ENCODE results near the gene SYT9.
A peak's percentile ranks its signal among the peaks of the same experiment; 100 is the strongest.

The SYT9 gene

DNA sequence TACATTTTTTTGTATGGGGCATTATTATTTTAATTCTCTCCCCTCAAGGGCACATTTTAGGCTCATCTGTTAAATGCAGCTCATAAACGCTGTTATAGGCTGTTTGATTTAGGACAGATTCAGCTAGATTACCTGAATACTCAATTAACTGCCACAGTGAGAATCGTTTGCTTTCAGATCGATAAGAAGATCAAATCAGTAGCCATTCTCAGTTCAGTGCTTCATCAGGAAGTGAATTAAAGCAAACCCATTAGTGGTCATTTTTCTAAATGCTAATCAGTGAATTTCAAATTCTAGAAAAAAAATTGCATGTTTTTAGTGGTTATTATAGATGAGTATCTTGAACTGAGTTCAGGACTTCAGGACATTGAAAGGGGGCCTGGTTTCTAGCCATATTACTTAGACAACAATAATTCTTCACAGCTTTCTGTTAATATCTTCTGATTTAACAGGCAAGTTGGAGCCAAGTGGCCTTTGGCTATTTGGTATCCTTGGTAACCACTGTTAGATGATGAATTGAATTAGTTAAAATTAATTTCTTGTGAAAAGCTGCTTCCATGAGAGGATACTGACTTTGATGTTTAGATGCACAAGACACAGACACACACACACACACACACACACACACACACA is 18.6 kb downstream of the SYT9 start:
- DNase-seq (ENCODE audit: extremely low spot score, insufficient read length, low read depth) (no peak), FAIRE-seq (no peak)

DNA sequence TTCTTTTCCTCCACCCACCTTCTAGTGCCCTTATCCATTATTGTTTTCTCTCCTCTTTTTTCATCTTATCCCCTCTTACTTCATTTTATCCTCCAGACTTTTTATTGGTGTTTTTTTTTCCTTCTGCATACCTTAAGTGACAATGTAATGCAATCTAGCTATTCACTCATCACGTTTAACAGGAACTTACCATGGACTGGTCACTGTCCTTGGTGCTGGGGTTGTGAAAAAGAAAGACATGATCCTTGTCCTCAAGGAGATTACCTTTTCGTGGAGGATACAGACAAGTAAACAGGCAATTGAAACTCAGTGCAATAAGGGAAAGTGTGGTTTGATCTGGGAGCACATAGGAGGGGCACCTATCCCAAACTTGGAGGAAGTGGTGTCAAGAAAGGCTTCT is 20.7 kb downstream of the SYT9 start:
- DNase-seq (ENCODE audit: extremely low spot score, insufficient read length, low read depth), result no peak
- no peak for FAIRE-seq

DNA sequence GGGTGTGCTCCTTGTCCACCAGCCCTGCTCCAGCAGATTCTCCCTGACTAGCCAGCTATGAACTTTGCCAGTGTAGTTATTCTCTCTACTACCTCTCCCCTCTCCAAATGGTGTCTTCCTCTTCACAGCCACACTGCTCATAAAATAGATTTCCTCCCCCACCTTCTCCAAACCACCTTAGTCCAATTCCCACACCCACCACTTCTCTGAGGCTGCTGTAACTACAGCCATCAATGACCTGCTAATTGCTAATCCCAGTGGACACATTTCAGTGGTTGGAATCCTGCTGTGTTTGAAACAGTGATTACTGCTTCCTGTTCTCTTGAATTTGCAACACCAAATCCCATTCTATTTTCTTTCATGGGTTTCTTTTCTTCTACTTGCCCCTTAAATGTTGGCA is 23.4 kb downstream of the SYT9 start:
- no peak for DNase-seq (ENCODE audit: extremely low spot score, insufficient read length, low read depth)
- no peak for FAIRE-seq

DNA sequence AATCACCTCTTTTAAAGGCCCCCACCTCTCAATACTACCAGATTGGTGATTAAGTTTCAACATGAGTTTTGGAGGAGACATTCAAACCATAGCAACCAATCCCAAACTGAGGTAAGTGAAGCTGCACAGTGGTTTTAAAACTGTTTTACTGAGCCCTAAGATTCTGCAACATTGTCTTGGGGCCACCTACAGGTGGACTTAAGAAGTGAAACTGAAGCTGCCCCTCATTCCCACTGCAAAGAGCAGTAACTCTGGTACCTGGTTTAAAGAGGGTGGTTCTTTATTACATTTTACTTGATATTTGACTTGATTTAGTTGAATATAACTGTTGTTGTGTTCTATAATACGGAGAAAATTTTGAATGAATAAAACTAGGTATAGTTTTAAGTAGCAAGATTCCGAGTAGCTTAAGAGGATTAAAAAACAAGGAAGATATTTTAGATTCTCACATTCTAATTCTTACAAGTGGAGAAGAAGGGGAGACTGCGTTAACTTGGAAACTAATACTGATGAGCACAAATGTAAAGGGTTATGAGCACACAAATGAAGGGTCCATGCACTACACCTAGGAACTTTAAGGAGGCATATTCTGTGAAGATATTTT is 26.7 kb downstream of the SYT9 start:
- FAIRE-seq, result peak; percentile 65
- no peak for DNase-seq (ENCODE audit: extremely low spot score, insufficient read length, low read depth)

DNA sequence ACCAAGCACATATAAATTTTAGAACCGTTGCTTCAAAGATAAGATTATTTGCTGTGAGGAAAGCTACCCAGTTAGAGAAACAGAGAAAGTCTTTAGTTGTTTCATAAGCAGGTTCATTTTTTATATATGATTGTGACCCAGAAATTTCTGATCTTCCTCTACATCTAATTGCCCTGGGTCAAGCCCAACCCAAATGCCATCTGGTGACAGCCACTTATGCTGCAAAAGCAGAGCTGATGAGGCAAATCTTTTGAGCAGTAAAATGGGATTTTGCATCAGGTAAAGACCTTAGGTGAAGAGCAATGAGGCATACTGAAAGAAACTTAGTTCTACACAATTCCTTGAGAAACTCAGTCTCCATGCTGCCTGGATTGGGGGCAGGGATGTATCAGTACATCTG is 28.0 kb downstream of the SYT9 start:
- no peak for DNase-seq (ENCODE audit: extremely low spot score, insufficient read length, low read depth)
- no peak for FAIRE-seq

DNA sequence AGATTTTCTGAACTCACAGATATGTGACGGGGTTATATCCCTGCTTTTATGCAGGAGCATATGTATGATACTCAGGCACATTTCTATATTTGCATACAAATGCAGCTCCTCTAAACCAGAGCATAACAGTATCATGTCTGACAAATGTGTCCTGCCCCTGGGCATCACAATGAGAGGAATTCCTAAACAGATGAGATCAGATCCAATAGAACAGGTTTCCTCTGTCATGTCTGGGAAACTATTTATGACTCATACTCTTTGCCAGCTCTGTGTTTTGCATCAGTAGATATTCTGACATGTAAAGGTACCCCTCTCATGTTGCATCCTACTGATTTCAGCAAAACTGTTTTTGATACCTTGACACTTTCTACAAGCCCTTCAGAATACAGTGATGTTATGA is 29.4 kb downstream of the SYT9 start:
- no peak for FAIRE-seq
- DNase-seq (ENCODE audit: extremely low spot score, insufficient read length, low read depth), result no peak

DNA sequence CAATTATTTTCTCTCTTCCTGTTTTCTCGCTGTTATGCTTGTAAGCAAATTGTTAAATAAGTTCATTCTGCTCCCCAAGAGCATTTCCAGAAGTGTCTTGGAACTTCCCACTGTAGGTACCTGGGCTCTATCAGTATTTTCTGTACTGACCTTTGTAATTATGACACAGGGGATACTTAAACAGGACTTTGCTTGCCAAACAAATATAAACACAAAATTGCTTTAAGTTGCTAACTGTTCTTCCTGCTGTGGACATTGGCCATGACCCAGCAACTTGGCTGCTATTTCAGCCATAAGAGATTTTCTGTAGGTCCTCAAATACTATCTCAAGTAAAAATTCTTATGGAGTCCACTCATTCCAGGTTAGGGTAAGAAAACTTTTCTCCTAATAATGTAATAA is 30.1 kb downstream of the SYT9 start:
- FAIRE-seq (no peak), DNase-seq (ENCODE audit: extremely low spot score, insufficient read length, low read depth) (no peak)

DNA sequence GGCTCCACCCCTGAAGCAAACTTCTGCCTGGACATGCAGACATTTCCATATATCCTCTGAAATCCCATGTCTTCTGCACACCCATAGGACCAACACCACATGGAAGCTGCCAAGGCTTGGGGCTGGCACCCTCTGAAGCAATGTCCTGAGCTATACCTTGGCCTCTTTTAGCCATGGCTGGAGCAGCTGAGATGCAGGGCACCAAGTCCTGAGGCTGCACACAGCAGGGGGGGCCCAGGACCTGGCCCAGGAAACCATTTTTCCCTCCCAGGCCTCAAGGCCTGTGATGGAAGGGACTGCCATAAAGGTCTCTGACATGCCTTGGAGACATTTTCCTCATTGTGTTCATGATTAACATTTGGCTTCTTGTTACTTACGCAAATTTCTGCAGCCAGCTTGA is 34.5 kb downstream of the SYT9 start:
- no peak for FAIRE-seq
- no peak for DNase-seq (ENCODE audit: extremely low spot score, insufficient read length, low read depth)

DNA sequence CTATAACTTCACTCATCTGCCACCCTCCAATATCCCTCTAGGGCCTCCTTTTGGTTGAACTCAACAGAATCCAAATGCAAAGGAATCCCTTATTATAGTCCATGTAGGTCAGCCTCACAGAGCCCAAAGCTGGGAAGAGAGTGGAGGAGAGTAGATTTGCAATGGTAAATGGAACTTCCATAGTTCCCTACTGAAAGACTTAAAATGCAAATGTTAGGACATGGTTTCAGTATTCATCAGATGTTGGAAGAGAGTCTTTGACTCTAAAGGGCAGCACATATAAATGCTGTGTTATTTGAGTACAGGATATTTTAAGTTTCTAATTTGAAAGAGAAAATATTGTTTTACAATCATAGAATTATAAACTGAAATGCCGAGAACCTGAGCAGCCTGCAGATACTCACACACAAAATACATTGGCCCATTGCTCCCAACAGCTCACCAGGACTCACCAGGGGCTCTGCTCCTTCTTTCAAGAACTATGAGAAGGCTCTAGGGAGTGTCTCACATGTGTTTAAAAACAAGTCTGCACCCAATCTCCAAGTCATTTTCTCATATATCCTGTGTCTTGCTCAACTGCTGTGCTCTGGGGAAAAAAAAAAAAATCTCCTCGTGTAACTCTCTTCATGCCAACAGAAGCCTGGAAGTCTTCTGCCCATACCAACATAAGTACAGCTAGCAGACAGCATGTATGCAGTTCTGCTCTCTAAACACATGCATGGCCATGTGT is 39.6 kb downstream of the SYT9 start:
- DNase-seq (ENCODE audit: extremely low spot score, insufficient read length, low read depth) (no peak), FAIRE-seq (no peak)

DNA sequence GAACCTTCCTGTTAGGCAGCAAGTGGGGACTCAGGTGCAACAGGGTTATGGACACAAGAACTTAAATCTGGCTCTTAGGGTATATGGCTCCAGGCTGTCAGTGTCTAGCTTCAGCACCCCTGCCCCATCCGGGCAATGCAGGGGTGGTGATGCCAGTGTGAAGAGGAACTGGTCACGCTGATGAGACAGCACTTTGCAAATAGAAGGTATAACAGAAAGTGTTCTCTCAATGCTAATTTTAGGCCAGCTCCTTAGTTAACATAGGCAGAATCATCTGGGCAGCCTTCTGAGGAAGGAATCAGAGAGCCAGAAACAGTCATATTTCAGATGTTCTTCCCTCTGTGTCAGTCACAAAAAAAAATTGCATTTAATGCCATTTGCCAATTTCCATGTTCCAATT is 41.2 kb downstream of the SYT9 start:
- FAIRE-seq (no peak), DNase-seq (ENCODE audit: extremely low spot score, insufficient read length, low read depth) (no peak)

DNA sequence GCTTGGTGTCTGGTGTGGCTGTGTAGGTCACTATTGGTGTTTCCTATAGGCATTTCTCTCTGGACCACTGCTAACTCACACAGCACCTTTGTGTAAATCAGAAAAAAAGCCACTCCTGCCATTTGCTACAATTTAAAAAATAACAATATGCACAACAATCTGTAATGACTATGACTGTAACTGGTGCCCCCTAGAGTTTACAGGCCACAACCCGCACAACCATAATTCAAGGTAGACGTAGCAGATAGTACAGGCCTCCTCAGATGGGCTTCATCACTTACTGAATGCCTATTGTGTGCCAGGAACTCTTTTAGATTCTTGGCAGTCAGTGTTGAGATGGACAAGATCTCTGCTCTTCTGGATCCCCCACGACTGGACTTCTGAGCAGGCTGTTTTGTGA is 47.7 kb downstream of the SYT9 start:
- DNase-seq (ENCODE audit: extremely low spot score, insufficient read length, low read depth), result no peak
- no peak for FAIRE-seq

DNA sequence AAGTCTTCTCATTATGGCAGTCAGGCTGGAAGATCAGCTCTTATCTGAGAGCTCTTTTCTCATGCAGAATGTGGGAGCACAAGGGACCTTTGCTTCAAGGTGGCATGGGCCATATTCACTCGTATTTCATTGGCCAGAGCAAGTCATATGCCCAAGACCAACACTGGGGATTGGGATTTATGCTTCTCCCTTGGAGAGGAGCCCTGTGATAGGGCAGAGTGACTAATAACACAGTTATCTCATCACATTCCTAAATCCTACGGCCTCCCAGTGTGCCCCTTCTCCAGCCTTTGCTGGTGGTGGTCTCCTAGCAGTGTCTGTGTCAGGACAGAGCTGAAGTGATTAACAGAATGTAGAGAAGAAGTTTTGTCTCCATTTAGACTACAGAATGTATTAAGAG is 48.6 kb downstream of the SYT9 start:
- FAIRE-seq (no peak), DNase-seq (ENCODE audit: extremely low spot score, insufficient read length, low read depth) (no peak)

DNA sequence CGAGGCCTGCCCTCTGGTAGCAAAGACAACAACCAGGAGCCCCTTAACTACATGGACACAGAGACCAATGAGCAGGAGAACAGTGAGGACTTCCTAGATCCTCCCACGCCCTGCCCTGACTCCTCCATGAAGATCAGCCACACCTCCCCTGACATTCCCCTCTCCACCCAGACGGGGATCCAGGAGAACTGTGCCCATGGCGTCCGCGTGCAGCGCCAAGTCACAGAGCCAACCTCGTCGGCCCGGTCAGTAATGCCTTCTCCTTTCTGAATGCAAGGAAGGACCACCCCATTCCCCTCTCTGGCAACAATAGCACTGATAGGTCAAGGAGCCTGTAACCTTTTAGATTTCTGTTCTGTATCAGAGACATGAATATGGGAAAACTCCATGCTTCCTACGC is 51.4 kb downstream of the SYT9 start:
- DNase-seq (ENCODE audit: extremely low spot score, insufficient read length, low read depth), result no peak
- no peak for FAIRE-seq

DNA sequence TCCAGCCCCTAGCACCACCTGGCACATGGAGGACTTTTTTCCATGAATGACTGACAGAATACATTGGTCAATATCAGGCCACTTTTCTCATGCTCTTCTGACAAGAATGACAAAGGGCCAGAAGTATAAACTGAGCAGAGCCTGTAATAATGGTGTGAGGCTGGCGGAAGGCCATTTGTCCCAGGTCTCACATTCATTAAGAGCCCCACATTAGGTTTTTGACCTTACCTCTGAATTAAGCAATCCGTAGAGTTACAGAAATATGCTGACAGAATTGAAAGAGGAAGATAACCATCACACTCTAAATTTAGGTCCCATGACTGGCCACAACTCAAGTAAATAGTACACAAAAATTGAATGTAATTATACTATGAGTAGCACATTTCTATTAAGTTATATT is 55.2 kb downstream of the SYT9 start:
- FAIRE-seq (no peak), DNase-seq (ENCODE audit: extremely low spot score, insufficient read length, low read depth) (no peak)

DNA sequence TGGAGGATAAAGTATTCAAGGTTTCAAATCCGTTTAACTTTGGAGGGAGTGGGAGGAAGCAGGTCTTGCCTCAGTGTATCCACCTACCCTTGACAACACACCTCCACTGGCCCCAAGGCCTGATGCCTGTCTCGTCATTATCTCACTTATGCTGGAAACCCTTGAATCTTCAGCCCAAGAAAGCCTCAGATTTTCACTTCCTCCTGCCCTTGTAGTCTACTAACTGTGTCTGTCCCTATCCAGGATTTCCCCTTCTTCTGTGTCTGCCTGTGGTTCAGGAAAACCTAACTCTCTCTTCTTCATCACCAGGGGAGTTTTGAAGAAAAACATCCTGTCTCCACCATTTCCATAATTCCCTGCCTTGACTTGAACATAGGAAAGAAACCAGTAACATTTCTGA is 56.1 kb downstream of the SYT9 start:
- DNase-seq (ENCODE audit: extremely low spot score, insufficient read length, low read depth) (no peak), FAIRE-seq (peak; percentile 39)

DNA sequence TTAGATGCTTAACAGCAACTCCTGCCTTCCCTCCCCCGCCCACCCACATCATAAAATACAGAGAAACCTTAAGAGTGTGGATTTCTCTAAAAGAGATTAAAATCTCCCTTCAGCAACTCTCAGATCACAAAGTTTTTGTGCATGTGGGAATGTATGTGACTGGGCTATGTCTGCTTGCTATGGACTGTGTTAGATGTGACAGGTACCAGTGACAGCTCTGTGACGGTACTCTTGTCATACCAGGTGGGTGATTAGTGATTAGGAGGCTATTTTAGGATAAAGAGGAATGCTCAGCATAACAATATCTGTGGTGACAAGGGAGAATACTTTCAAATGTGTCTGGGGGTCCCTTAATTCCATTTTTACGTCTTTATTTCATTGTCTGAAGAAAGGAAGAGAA is 60.2 kb downstream of the SYT9 start:
- DNase-seq (ENCODE audit: extremely low spot score, insufficient read length, low read depth) (no peak), FAIRE-seq (no peak)

DNA sequence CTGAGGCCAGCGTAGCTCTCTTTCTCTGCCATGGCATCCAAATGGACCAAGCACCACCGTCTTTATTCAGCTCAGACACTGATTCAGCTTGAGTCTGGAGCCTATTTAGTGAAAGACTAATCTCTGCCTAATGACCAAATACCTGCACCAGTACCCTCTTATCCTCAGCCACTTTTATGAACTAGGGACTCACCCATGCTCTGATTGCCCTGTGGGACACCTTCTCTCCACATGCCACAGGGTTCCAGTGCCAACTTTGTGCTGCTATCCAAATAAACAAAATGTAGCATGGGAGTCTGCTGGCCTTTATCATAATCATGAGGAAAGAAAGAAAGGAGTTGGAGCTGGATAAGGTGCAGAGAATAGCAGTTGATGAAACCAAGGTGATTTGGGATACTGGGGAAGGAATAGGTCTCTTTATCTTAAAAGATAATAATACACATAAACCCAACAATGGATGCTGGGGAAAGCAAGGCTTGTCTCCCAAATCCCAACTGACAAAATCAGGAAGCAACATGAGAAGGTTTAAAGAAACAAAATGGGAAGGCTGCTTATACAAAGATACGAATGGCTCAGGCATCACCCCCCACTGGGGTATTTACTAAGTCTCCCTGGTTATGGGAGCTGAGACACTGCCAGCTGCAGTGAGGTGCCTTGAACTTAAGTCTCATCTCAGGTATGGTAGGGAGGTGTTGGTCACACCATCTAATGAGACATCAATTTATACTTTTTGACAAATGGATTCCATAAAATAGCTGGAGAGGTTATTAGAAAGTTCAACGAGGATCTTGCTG is 63.3 kb downstream of the SYT9 start:
- no peak for DNase-seq (ENCODE audit: extremely low spot score, insufficient read length, low read depth)
- no peak for FAIRE-seq

DNA sequence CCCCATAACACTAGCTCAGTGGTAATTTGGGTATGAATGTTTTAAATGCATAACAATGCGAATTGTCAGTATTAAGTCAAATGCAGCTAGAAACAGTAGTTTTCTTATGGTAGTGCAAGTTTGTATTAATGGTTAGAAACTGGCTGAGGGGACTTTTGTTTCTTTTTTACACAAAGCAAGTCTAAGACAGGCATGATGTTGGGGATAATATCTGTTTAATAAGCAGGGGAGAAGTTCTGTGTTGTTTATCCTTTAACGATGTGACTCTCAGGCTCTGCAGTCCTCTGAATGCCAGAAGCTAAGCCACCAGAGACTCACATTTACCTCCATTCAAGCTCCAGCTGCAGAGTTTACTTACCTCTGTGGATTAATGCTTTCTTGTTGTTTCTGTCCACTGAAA is 67.8 kb downstream of the SYT9 start:
- DNase-seq (ENCODE audit: extremely low spot score, insufficient read length, low read depth) (no peak), FAIRE-seq (no peak)

DNA sequence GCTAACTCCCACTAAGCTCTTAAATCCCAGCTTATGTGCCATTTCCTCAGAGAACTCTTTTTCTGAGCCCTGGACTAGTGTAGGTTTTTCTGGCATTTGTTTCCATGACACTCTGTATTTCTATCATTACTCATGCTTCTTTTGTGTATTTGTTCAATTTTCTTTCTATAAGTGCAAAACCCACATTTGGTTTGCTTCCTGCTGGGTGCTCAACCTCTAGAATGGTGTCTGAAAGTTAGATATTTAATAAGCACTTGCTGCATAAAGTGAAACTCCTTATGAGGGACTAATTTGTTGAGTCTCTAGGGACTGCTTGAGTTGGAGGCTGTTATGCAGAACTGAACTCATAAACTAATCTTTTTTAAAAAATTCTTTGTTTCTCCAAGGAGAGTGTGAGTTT is 68.6 kb downstream of the SYT9 start:
- no peak for FAIRE-seq
- no peak for DNase-seq (ENCODE audit: extremely low spot score, insufficient read length, low read depth)

DNA sequence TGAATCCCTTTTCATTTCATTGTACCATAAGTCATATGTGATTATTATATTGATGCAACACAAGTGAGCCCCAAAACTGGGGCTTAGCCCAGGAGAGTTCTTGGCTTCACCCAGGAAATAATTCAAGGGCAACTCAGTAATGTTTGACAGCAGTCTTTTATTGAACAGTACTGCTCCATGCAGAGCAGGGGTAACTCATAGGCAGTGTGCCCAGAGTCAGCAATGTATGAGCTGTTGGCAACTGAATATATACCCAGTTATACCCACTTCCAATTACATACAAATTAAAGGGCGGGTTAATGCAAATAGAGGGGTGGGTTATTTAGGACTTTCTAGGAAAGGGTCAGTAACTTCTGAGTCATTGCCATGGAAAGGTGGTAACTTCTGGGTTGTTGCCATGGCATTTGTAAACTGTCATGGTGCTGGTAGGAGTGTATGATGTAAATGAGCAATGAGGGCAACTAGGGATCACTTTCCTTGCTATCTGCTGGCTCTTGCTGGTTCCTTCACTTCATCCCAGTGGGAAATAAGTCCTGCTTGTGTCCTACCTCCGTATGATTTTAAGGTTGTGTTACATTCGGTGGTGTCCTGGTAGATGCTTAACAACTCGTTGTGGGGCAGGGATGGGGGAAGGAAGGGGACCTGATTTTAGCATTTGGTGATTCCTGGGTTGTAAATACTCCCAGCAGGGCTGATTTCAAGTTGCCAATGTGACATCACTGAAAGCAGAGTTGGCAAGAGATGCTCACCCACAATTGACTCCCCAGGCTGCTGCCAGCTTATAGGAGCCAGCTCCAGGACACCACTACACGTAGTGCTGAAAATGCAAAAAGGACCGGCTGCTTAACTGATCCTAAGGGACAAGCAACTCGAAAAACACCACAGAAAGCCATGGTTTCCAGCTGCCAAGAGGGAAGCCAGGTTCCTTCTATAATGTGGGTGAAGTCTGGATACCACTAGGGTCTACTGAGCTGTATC is 70.1 kb downstream of the SYT9 start:
- DNase-seq (ENCODE audit: extremely low spot score, insufficient read length, low read depth), result no peak
- no peak for FAIRE-seq
